Measurements from ENCODE around the gene CYP19A1.

CYP19A1 gene

GRCh38 chr15:51338496-51338895 lies at the start of gene CYP19A1:
TSS of gene CYP19A1 (minus strand) at chr15:51338596. CDS start at chr15:51242912, 95,684 bp downstream.
- no peak for DNase-seq

DNA sequence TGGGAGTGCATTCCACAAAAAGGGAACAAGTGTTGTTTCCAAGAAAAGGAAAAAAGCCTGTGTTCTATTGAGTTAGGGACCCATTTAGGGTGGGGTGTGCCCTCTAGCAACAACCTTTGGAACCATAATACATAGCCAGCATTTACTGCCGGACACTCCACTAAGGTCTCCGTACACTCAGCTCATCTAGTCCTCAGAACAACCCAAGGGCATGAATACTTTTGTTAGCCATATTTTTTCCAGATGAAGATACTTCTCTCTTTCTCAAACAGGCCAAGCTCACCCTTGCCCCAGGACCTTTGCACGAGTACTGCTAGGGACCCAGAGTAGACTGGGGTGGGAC lies 49.3 kb upstream of the CYP19A1 start:
- no peak for DNase-seq

DNA sequence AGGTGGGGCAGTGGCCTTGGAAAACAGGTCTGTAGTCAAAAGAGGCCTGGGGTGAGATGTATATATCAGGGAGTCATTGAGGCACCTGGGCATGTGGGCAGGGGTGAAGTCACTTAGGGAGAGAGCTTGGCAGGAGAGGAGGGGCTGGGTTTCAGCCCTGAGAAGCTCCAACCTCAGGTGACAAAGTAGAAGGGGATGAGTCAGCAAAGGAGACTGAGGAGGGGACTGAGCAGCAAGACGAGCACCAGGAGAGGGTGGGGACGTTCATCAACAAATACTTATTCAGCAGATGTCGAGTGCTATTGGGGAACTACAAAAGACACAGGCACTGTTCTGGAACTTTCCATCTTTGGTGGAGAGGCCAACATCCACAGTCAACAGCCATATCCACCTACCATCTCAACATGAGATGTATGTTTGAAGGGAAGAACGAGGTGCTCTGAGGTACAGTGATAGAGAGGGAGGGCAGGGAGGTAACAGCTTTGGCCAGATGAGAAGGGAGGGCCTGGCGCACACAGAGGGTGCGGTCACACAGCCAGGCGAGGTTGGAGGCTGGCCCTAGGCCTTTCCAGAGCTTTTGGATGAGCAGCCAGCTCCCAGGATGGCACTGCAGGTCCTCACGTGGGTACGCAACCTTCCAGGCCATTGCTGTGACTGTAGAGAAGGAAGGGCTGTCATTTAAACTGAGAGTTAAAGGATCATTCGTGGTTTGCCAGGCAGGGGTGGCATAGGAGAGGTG lies 48.7 kb upstream of the CYP19A1 start:
- DNase-seq = no peak

- no peak for DNase-seq
Measured at GRCh38 chr15:51386486-51386885, 48.1 kb upstream of the CYP19A1 start.

GRCh38 chr15:51386029-51386428 lies 47.6 kb upstream of the CYP19A1 start:
- no peak for DNase-seq

DNA sequence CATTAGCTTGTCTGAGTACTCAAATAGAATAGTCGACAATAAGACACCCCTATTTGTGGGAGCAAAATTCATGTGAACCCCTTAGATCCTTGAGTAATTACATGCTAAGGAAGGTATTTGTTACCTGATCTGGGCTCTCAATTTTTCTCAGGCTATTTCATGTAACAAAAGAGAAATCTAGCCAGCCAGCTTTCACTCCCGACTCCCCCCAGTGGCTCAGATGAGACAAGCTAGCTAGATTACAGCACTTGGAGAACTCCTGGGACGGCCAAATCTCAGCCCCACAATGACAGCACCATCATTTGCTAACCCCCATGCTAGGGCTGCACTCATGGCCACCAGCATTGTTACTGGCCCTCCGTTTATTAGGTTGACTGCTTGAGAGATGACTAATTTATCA lies 44.4 kb upstream of the CYP19A1 start:
- DNase-seq = no peak

DNA sequence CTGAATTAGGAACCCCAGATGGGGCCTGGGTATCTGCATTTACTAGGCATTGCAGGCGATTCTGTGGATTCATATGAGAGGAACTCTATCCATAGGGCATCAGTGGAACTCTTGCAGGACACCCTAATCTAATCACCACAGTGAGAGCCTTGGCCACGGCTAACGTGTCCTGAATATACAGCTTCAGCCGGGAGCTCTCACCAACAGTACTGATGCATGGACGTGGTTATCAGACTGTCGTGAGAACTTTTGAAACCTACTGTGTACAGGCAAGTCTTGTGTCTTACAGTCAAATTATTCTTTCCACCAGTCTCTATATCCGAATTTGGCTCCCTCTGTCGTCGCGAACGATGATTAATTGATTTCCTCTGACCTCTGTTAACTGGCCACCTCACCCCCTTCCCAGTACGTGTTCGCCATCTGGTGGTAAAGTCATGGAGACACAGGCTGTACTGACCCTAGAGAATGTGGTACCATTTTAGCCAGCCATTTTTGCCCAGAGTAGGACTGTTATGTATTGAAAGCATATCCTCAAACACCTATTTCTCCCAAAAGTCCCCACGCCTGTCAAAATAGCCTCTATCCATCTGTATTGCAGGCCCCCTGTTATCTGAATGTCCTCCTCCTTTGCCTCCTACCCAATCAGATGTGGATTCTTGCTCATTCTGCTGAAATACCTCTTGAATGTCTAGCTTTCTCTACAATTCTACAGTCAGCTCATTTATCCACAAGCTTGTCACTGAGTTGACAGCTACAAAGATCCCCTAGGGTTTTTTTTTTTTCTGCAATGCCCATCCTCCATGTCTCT lies 42.8 kb upstream of the CYP19A1 start:
- DNase-seq = no peak

DNA sequence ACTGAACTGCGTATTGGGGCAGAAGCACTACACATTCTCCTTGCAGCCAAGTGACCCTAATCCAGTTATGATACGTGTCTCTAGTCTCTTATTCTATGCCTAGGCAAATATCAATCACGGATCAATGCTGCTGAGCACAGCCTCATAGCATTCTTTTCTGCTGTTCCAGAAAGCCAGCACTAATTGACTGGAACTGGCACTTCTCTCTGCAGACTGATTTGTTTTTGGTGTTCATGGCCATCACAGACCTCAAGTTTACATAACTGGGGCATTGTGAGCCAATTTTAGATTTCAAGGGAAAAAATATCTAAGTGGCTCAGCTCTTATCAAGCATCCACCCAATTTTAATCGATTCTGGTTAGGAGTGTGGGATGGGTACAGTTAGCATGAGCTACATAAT lies 41.0 kb upstream of the CYP19A1 start:
- no peak for DNase-seq

DNA sequence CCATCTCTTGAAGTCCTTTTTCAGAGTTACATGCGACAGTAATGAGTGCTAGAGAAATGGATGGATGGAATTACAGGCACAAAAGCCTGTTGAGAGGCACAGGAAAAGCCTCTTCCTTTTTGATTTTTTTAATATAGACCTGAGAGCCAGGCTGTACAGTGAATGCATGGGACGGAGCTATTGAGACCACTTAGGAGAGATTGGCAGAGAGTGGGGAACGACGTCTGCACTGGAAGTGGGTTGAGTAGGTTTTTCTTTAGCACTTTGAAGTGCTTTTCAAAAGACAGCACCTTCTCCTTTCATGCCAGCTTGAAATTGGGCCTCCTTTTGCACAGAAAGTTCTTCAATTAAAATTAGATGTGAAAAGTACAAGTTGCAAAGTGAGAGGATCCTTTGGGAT lies 40.0 kb upstream of the CYP19A1 start:
- DNase-seq = no peak

- DNase-seq = no peak
Measured at GRCh38 chr15:51377038-51377786, 38.8 kb upstream of the CYP19A1 start.

GRCh38 chr15:51375966-51376640 lies 37.7 kb upstream of the CYP19A1 start:
- no peak for DNase-seq

DNA sequence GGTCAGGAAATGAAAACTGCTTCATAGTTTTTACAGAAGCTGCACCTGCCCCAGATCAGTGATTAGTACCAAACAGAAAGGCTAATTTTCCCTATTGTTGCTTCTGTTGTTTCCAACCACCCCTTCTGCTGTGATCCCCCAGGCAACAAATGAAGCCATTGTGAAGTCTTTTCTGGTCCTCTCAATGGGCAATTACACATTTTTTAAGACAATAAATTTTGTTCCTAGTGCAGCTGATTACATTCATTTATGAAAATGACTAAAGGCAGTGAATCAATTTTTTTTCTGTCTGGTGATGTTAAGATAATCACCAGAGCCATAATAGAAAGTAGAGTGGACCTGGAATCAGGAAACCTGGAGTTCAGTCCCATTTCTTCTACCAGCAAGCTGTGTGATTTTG lies 35.7 kb upstream of the CYP19A1 start:
- DNase-seq = no peak

DNA sequence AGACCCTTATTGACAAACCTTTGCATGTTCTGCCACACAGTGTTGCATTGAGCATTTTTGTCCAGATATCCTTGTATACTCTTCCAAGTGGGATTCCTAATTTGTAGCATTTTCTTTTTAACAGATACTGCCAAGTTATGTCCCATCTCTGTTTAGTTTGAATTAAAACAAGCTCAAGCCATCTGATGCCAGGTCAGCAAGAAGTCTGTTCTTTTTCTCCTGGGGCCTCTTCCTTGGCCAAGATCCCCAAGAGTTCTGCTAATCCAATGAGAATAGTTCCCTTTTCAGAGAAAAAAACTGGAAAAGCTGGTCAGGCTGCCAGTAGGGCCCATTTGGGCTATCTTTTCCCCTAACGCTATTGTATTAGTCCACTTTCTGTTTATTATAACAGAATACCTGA lies 32.9 kb upstream of the CYP19A1 start:
- no peak for DNase-seq

GRCh38 chr15:51369451-51369761 lies 31.0 kb upstream of the CYP19A1 start:
- no peak for DNase-seq

DNA sequence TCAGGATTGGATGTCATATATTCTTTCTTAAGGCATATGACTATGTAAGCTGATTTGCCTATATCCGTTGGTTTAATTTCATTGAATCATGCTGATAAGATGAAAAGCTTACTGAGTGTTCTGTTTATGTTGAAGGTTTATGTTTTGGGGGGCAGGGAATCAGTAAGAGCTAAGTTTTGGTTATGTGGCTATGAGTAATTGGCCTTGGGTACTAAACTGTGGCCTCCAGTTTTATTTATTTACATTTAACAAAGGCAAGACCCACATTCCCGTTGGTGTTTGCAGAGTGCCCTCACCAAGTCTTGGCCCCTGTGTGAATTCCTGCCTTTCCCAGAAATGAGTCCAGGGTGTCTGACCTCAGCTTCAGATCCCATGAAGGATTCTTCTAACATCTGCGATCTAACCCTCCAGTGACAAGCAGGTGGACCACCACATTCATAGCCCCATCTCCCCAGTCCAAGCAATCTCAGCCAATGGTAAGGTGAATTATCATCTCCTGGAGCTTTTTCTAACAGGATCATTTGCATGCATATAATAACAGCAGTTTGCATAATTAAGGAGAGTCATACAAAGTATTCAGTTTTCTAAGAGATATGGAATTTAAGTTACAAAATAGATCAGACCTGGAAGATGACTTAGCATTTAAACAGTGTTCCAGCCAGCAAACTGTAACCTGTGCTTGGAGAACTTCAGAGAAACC lies 30.5 kb upstream of the CYP19A1 start:
- no peak for DNase-seq

GRCh38 chr15:51368307-51368706 lies 29.9 kb upstream of the CYP19A1 start:
- no peak for DNase-seq

GRCh38 chr15:51367322-51367976 lies 29.1 kb upstream of the CYP19A1 start:
- no peak for DNase-seq

GRCh38 chr15:51366920-51367319 lies 28.5 kb upstream of the CYP19A1 start:
- no peak for DNase-seq

DNA sequence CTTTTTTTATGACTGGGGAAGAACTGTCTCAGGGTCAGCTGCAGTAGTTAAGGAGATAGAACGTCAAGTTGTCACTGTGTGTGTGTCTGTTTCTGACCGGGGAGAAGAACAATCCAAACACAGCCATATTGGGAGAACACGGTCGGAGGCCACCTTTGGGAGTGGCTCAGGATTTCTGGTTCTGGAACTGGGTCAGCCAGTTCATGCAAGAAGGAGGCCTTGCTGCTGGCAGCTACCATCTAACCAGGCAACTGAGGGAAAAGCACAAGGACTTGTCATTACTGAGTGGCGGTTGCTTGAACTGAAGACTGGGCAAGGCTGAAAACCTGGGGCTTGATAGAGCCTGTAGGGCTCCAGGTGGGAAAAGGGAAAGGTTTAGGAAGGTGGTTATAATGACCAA lies 27.7 kb upstream of the CYP19A1 start:
- no peak for DNase-seq

GRCh38 chr15:51365417-51365816 lies 27.0 kb upstream of the CYP19A1 start:
- DNase-seq = no peak

GRCh38 chr15:51363383-51363782 lies 25.0 kb upstream of the CYP19A1 start:
- no peak for DNase-seq

GRCh38 chr15:51359981-51360380 lies 21.6 kb upstream of the CYP19A1 start:
- no peak for DNase-seq
